ENCODE data around the gene CORIN. TPM values are rescaled to one million over a fixed set of nuclear protein-coding genes. Genes with fewer than 3 reads are reported as not detected.

CORIN gene
- total and polyA plus RNA-seq, 2 of the 4 experiments (the other 2 are of a cell fraction) = 20.3 to 24.7 TPM

DNA sequence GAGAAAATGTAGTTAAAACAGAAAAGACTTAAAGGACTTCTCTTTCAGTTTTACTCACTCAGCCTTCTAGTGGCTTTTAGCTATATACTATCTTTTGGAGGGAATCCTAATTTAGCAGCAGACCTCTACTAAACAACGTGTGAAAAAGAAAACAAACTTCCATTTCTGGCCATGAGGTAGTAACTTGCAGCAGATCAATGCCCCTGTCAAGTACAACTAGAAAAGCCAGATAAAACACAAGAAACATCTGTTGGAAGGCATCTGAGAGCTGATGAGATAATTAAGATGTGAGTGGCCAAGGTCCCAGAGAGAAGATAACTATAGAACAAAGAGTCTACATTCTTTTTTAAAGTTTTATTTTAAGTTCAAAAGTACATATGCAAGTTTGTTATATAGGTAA lies 101.7 kb downstream of the CORIN start:
- dilution Hi-C loops (cut with HindIII; ENCODE audit: low sequenced_read_pairs, unreplicated experiment) (no loop called here), in situ Hi-C loops (cut with MboI; ENCODE audit: low sequenced_read_pairs) (no loop called here), intact Hi-C loops (cut with micrococcal nuclease) (no loop called here)
- H2AK9ac ChIP-seq (replicated peaks; ENCODE audit: low read depth, low read length, poor library complexity) = no peak overlapping the region
- no peaks in the 10 kb centered on the region for H3K36me3 ChIP-seq (ENCODE audit: control insufficient read depth, insufficient read depth, low read length)
- no peak overlapping the region for H3K4me3 ChIP-seq (ENCODE audit: insufficient read depth, low read depth, low read length)
- no peak overlapping the region for H3K27ac ChIP-seq (ENCODE audit: insufficient read depth, low read length)
- no peak overlapping the region for H3K56ac ChIP-seq (ENCODE audit: extremely low read depth, insufficient read depth, low read length)
- H2AK5ac ChIP-seq (ENCODE audit: low read depth, low read length) = no peak overlapping the region
- no CpG with 5 or more reads among the region's 1 CpG for WGBS, 2 experiments (ENCODE audit: extremely low coverage in 2 of 2, insufficient read length in 1 of 2)
- H3K4me1 ChIP-seq (ENCODE audit: control insufficient read depth, insufficient read depth, low read length) = no peaks in the 10 kb centered on the region
- H3K9me1 ChIP-seq (ENCODE audit: insufficient read depth, low read length) = no peaks in the 10 kb centered on the region
- no peak overlapping the region for H2BK15ac ChIP-seq (ENCODE audit: low read depth, low read length)
- no peaks in the 10 kb centered on the region for H4K20me1 ChIP-seq (ENCODE audit: insufficient read depth, low read length)
- H3K9me3 ChIP-seq (ENCODE audit: control insufficient read depth, insufficient read depth, low read length) = no peaks in the 10 kb centered on the region; the same call in 1 of the 2 replicates
- no peak overlapping the region for H3K4me2 ChIP-seq (ENCODE audit: low read depth, low read length)
- no peak overlapping the region for H3K4ac ChIP-seq (ENCODE audit: low read depth, low read length)
- no TSS peak for BruUV-seq (replicated peaks)
- H3K14ac ChIP-seq (replicated peaks; ENCODE audit: low read depth, low read length) = no peak overlapping the region
- H4K8ac ChIP-seq (ENCODE audit: low read depth in 2 of 2, low read length in 2 of 2) = no peak overlapping the region
- peaks cover 3% of the 10 kb centered on the region for H3K27me3 ChIP-seq (ENCODE audit: control insufficient read depth, insufficient read depth, low read length)
- TF ChIP-seq SMC3 (IDR thresholded peaks at IDR 0.05; ENCODE audit: low read depth, low read length) (no peak), RAD21 (IDR thresholded peaks at IDR 0.05; ENCODE audit: low read length) (no peak)
- TF ChIP-seq, protein P1, sequence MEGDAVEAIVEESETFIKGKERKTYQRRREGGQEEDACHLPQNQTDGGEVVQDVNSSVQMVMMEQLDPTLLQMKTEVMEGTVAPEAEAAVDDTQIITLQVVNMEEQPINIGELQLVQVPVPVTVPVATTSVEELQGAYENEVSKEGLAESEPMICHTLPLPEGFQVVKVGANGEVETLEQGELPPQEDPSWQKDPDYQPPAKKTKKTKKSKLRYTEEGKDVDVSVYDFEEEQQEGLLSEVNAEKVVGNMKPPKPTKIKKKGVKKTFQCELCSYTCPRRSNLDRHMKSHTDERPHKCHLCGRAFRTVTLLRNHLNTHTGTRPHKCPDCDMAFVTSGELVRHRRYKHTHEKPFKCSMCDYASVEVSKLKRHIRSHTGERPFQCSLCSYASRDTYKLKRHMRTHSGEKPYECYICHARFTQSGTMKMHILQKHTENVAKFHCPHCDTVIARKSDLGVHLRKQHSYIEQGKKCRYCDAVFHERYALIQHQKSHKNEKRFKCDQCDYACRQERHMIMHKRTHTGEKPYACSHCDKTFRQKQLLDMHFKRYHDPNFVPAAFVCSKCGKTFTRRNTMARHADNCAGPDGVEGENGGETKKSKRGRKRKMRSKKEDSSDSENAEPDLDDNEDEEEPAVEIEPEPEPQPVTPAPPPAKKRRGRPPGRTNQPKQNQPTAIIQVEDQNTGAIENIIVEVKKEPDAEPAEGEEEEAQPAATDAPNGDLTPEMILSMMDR (conservative IDR thresholded peaks at IDR 0.05; ENCODE audit: low read depth, low read length) = no peak
- no peak for ATAC-seq (ENCODE audit: low read depth)
- no peak overlapping the region for H4K5ac ChIP-seq (ENCODE audit: low read depth, low read length)
- DNase-seq = no peak
- no peak overlapping the region for H2BK5ac ChIP-seq (ENCODE audit: low read depth, low read length, poor library complexity, severe bottlenecking)
- H2AFZ ChIP-seq (replicated peaks; ENCODE audit: low read length, poor library complexity) = no peak overlapping the region
- H4K91ac ChIP-seq (ENCODE audit: insufficient read depth, low read depth, low read length) = no peak overlapping the region
- H3K18ac ChIP-seq (ENCODE audit: low read depth, low read length) = no peak overlapping the region
- no peaks in the 10 kb centered on the region for H3K79me1 ChIP-seq (ENCODE audit: low read depth in 1 of 2, low read length in 2 of 2)
- H3K9ac ChIP-seq (ENCODE audit: low read depth, low read length) = no peak overlapping the region
- H2BK20ac ChIP-seq (ENCODE audit: low read depth, low read length) = no peak overlapping the region
- ChIA-PET CTCF (no interaction called here), POLR2A (ENCODE audit: unreplicated experiment) (no interaction called here)
- H3K23ac ChIP-seq (ENCODE audit: low read depth, low read length) = no peak overlapping the region
- no peak overlapping the region for H2BK120ac ChIP-seq (ENCODE audit: low read depth, low read length)
